ENCODE data around the gene SLC29A1.

Gene SLC29A1

DNA sequence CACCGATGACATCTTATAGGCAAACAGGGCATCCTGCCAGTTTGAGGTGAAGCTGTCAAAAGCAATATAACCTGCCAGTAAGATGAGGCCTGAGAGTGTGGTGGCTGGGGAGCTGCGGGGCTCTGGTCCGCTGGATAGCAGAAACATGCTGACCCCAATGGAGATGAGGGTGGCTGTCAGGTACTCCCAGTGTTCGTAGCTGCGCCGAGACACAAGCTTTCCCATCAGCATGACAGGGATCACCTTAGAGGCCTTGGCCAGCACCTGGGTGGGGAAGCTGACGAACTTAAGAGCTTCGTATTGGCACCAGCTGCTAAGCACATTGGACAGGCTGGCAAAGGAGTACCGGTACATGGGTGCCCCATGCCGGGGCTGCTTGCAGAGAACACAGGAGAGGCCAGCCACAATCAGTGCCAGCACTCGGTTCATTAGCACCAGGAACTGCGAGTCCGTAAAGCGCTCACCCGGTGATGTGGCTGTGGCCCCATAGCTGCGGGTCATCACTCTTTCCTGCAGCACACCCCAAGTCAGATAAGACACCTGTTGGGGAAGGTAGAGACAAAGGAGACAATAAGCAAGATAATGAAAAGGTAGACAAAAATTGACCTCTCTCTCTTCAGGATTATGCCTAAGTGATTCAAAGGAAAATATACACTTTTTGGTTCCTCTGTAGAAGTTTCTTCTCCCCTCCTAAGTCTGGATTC is 31.9 kb downstream of the SLC29A1 start:
- DNase-seq (ENCODE audit: low read depth) = no peak

GRCh38 chr6:44255871-44256774 is 32.7 kb downstream of the SLC29A1 start:
- DNase-seq (ENCODE audit: low read depth) = no peak

DNA sequence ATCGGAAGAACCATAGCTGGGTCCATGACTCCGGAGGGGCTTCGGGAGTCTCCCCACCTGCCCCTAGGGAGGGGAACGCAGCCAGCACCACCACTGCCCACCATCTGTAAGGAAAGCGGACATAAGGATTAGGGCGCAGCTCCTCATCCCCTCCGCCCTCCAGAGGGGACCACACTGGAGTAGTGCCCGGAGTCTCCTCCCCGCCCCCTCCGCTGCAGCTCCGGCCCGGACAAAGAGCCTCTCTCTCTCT is 33.3 kb downstream of the SLC29A1 start:
- DNase-seq (ENCODE audit: low read depth) = no peak

GRCh38 chr6:44257025-44257752 is 33.8 kb downstream of the SLC29A1 start, which contains the start of gene SLC35B2:
Gene SLC35B2, minus strand, starts transcription at chr6:44257528. Its CDS starts 118 bp downstream, at chr6:44257410.
- DNase-seq (ENCODE audit: low read depth) = no peak

- DNase-seq (ENCODE audit: low read depth) = no peak
Observed at GRCh38 chr6:44257753-44258324, 34.4 kb downstream of the SLC29A1 start.

GRCh38 chr6:44258325-44258863 is 35.0 kb downstream of the SLC29A1 start:
- DNase-seq (ENCODE audit: low read depth) = no peak

- DNase-seq (ENCODE audit: low read depth) = no peak
Observed at GRCh38 chr6:44258921-44259320, 35.5 kb downstream of the SLC29A1 start.

GRCh38 chr6:44260011-44260410 is 36.6 kb downstream of the SLC29A1 start:
- DNase-seq (ENCODE audit: low read depth) = no peak

DNA sequence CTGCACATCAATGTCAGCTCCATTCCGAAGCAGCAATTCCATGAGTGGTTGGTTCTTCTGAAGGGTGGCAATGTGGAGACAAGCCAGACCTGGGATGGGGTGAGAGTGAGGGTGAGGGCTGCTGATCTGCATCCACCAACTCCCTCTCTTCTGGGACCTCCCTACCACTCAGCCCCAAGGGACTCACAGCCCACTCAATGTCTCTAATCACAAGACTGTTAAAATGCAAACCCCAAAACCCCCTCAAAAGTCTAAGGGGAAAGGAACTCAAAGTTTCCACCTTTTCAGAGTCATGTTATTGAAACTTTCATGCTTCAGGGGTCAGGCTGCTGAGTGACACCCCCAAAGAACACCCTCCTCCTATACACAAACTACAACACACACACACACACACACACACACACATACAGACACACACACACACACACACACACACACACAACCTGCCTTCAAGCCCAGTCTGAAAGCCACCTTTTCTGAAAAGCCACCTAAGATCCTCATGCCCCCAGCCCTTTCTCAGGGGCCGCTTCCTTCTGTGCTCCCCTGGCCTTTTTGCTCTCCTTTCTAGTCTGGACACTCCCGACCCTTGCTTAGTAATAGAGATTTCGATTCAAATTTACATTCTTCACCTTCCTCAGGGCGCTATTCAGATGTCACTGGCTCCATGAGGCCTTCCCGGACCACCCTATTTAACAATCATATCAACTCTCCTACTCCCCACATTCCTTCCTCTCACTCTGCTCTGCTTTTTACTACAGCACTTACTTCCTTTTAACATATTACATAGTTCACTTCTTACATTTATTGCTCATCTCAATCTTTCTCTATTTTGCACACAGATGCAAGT is 37.3 kb downstream of the SLC29A1 start:
- DNase-seq (ENCODE audit: low read depth) = no peak

- DNase-seq (ENCODE audit: low read depth) = no peak
Observed at GRCh38 chr6:44261581-44261980, 38.2 kb downstream of the SLC29A1 start.

GRCh38 chr6:44262467-44263353 is 39.3 kb downstream of the SLC29A1 start:
- no peak for DNase-seq (ENCODE audit: low read depth)

DNA sequence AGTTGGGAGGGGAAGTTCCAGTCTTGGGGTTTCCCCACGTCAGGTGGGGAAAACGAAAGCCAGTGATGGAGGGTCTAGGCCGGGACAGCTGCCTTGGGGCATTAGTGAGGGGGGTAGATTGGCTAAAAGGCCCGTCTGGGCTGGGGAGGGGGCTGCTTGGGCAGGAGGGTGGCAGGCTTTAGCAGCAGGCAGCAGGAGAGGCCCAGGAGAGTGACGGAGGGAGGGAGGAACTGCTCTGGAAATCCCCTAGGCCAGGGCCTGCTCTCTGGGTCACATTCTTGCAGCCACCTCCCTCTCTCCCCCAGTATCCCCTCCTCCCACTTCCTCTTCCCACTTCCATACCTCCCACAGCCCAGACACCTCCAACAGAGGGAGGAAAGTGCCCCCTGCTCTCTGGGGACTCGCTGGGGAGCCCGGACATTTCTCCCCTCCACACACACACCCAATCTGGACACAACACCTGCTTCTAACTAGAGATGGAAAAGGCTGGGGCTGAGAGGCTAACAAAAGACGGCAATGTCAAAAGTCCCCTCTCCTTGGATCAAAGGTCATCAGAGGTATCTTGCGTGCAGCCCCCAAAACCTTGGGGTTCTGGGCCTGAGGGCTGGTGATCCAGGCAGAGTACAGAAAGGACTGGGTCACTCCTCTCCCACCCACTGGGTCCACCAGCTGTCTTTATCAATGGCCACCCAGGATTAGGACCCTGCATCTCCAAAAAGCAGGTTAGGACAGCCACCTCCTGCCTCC is 40.1 kb downstream of the SLC29A1 start:
- no peak for DNase-seq (ENCODE audit: low read depth)

DNA sequence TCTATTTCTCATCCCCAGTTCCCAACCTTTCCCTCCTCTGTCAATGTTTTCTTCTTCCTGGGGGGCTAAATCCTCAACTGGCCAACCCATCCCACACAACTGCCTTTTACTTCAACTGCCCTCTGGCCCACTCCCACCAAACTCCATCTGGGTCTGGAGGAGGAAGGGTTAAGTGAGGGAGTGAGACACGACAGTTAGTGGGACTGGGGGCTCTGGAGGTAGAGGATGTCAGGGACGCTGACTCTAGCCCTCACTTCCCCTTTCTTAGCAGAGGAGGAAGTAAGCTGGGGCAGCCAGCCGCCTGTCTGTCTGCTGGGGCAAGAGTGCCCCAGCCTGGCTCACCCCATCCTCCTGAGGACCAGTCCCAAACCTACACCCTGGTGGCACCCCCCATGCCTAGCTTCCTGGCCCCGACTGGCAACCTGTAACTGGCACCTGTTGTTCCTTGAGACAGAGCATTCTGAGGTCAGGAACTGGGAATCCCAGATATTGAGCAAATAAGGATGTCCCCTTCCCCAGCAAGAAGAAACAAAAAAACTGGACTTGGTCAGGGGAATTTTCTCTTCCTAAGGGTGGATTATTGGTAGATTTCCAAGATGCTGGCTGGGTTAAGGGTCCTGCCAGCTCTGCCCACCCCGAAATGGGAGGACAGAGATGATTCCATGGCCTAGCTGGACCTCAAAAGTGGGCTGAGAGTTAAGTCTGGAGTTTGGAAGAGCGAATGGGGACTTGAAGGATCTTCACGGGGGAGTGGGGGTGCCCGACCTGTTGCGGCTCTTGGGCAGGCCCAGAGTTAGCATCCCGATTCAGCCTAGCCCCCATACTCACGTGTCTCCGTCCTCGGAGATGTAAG is 41.0 kb downstream of the SLC29A1 start:
- DNase-seq (ENCODE audit: low read depth) = no peak

- DNase-seq (ENCODE audit: low read depth) = no peak
Observed at GRCh38 chr6:44265007-44265721, 41.8 kb downstream of the SLC29A1 start, which contains the start of gene NFKBIE. Gene NFKBIE, minus strand, starts transcription at chr6:44265551. Its CDS starts 205 bp downstream, at chr6:44265346.

DNA sequence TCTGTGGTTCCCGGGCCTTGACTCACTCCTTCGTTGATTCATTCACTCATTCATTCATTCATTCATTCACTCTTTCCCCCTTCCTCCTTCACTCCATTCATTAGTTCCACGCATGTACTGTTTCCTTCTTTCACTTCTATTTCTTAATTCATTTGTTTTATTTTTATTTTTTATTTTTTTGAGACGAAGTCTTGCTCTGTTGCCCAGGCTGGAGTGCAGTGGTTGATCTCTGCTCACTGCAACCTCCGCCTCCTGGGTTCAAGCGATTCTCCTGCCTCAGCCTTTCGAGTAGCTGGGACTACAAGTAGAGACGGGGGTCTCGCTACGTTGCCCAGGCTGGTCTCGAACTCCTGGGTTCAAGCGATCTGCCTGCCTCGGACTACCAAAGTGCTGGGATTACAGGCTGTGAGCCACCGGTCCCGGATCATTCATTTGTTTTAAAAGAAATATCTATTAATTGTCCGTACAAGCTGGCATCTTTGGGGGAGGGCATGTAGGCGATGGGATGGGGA is 42.4 kb downstream of the SLC29A1 start:
- DNase-seq (ENCODE audit: low read depth) = no peak

DNA sequence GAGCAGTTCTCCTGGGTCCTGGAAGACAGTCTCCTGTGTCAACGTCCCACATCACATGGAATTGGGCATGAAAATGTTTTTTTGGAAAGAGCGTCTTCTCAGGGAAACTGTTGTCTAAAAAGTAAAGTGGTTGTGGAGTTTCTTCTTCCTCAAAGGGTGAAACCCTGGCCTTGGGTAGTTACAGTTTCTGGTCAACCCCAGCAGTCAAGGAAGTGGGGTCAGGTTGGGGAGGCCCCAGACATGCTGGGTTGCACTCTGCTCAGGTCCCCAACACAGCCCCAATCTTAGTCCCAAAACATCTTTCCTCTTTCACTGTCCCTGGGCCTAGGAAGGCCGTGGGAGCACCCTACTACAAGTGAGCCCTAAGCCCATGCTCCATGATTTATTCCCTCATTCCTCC is 43.0 kb downstream of the SLC29A1 start:
- DNase-seq (ENCODE audit: low read depth) = no peak

DNA sequence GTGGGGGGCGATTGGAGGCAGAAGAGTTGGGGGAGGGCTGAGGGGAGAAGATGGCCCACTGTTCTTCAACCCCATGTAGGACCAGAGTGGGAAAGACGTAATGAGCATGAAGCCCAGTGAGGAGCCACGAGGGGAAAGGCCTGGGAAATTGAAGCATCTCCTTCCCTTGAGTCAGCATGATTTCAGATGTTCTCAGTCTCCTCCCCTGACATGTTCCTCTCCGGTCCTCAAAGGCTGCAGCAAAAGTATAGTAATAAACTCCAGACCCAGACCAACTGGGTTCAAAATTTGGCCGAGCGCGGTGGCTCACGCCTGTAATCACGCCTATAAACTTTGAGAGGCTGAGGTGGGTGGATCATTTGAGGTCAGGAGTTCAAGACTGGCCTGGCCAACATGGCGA is 43.9 kb downstream of the SLC29A1 start:
- no peak for DNase-seq (ENCODE audit: low read depth)

Data from HS-27A (cell line).